IPS-18c (cell line): ENCODE results near the gene POLR1D.

Source experiments
- H3K4me3 ChIP-seq: 2 replicates; pipeline ENCODE4 v1.7.0; 2013; ENCODE audit warnings: low read depth, mild to moderate bottlenecking, low read length, moderate library complexity; ENCODE audit not compliant: insufficient read depth
- H3K9me3 ChIP-seq: one replicate; pipeline ENCODE4 v1.6.1; 2013; ENCODE audit warnings: mild to moderate bottlenecking, low read length, moderate library complexity; ENCODE audit not compliant: control insufficient read depth, insufficient read depth

Gene POLR1D

GRCh38 chr13:27621366-27622101 is at the start of gene POLR1D:
Gene POLR1D, plus strand, starts transcription at chr13:27621892. Its CDS starts 92 bp downstream, at chr13:27621984.
- H3K4me3 ChIP-seq: peak within 1 kb of the TSS; percentile 99

GRCh38 chr13:27572234-27572901 is 49.3 kb upstream of the POLR1D start:
- Histone ChIP-seq H3K4me3 (no peak overlapping the region), H3K9me3 (peaks cover 2% of the 10 kb centered on the region)

More at GRCh38 chr13:27621366-27622101, at the start of gene POLR1D:
- no peaks in the 10 kb centered on the region for H3K9me3 ChIP-seq

GRCh38 chr13:27573265-27573664 is 48.4 kb upstream of the POLR1D start:
- Histone ChIP-seq H3K4me3 (no peak overlapping the region), H3K9me3 (peaks cover 2% of the 10 kb centered on the region)

DNA sequence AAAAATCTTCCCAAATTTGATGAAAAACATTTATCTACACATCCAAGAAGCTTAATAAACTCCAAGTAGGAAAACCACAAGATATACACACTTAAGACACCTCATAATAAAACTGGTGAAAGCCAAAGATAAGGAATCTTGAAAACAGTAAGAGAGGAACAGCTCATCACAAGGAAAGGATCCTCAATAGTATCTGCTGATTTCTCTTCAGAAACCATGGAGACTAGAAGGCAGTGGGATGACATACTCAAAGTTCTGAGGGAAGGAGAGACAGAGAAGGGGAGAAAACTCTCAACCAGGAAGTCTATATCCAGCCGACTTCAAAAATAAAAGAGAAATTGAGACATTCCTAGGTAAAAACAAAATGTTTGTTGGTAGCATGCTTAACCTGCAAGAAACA is 47.0 kb upstream of the POLR1D start:
- Histone ChIP-seq H3K9me3 (peaks cover 2% of the 10 kb centered on the region), H3K4me3 (no peak overlapping the region)

GRCh38 chr13:27578121-27579030 is 43.3 kb upstream of the POLR1D start:
- no peak overlapping the region for H3K4me3 ChIP-seq
- peaks cover 2% of the 10 kb centered on the region for H3K9me3 ChIP-seq

DNA sequence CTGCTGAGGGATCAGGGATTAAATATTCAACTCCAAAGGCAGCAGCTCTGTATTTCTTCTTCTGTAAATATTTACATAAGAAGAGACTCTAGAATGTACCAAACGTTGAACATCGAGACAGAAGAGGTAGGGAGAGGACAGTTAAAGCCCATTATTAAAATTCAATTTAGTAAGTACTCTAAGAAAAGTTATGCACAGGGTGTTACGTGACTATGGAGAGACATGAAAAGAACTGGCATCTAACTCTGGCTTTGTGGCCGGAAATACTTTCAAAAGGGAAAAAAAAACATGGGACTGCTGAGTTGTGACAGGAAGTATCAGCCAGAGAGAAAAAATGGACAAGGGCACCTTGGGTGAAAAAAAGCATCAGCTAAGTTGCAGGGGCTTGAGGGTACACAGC is 38.0 kb upstream of the POLR1D start:
- no peak overlapping the region for H3K4me3 ChIP-seq

DNA sequence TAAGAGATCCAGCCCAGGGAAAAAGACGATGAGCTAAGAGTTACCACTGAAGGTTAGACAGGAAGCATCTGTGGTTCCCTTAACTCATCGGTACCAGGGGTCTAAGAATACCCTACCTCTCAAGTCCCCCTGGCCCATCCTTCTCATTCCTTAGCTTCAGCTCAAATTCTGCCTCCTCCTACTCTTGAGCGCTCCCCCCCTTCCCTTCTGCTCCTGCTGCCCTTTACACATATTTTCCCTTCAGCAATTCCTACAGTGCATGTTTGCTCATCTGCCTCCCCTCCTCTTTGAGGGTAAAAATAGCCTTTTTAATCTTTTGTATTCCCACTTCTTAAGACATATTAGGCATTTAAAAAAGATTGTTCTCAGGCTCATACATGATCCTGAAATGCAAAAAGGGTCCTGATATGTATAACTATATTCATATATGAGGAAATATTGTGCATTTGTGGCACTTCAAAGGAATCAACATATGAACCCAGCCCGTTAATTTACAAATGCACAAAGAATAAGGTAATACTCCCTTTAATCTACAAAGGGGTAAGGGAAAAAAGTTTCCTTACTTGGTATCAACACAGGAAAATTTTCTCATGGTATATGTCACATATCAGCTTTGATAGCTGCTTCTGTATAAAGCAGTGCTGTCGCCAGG is 34.5 kb upstream of the POLR1D start:
- H3K4me3 ChIP-seq: no peak overlapping the region
- H3K9me3 ChIP-seq: no peaks in the 10 kb centered on the region

More for the DNA sequence above, 38.0 kb upstream of the POLR1D start:
- no peaks in the 10 kb centered on the region for H3K9me3 ChIP-seq

GRCh38 chr13:27588405-27588804 is 33.3 kb upstream of the POLR1D start:
- no peak overlapping the region for H3K4me3 ChIP-seq
- no peaks in the 10 kb centered on the region for H3K9me3 ChIP-seq

- Histone ChIP-seq H3K4me3 (no peak overlapping the region), H3K9me3 (no peaks in the 10 kb centered on the region)
These were observed 28.8 kb upstream of the POLR1D start for GRCh38 chr13:27592865-27593264.

GRCh38 chr13:27593267-27593666 is 28.4 kb upstream of the POLR1D start:
- H3K9me3 ChIP-seq: no peaks in the 10 kb centered on the region
- H3K4me3 ChIP-seq: no peak overlapping the region

GRCh38 chr13:27595055-27595811 is 26.5 kb upstream of the POLR1D start:
- no peak overlapping the region for H3K4me3 ChIP-seq
- H3K9me3 ChIP-seq: no peaks in the 10 kb centered on the region

GRCh38 chr13:27599096-27599495 is 22.6 kb upstream of the POLR1D start:
- H3K9me3 ChIP-seq: no peaks in the 10 kb centered on the region
- no peak overlapping the region for H3K4me3 ChIP-seq

DNA sequence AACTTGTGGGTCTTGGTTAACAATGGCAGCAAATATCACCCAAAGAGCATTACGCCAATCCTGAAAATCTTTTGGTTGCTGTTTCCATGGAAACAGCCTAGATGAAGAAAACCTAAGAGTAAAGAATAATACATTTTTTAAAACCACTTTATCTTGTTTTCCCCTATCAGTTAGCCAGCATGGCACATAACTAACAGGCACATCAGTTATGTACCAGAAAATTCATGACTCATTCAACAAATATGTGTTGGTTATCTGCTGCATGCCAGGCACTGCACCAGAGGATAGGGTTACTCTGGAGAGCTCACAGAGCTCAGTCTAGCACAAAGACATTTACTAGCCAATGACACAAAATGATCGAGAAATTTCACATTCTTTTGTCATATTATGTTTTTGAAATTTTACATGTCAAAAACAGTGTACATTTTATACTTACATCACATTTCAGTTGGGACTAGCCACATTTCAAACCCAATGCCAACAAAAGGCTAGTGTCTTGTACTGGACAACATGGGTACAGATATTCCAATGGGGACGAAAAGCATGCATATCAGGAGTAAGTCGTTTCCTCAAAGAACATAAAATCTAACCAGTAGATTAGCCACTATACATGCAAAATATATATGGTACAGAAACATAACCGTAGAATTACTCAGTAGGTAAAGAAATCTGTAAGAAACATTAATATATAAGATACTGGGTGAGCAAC is 21.7 kb upstream of the POLR1D start:
- H3K9me3 ChIP-seq: no peaks in the 10 kb centered on the region
- no peak overlapping the region for H3K4me3 ChIP-seq

DNA sequence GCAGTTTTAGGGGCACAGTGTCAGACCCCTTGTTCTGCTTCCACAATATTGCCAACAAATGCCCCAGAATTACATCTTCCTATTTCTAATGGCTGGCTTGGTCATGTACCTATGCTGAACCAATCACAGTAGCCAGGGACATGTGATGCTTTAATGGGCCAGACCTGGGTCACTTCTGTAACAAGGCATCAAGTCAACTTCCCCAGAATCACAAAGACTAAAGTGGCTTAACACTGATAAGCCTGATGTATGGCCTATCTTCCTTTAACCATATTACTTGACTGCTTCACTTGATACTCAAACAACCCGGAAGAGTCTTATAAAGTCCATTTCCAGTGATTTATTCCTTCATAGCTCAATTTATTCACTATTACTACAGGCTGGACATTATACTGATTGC is 21.0 kb upstream of the POLR1D start:
- no peak overlapping the region for H3K4me3 ChIP-seq
- no peaks in the 10 kb centered on the region for H3K9me3 ChIP-seq

GRCh38 chr13:27601208-27601607 is 20.5 kb upstream of the POLR1D start:
- H3K9me3 ChIP-seq: no peaks in the 10 kb centered on the region

GRCh38 chr13:27601803-27602202 is 19.9 kb upstream of the POLR1D start:
- no peaks in the 10 kb centered on the region for H3K9me3 ChIP-seq
- no peak overlapping the region for H3K4me3 ChIP-seq

More at GRCh38 chr13:27601208-27601607, 20.5 kb upstream of the POLR1D start:
- H3K4me3 ChIP-seq: no peak overlapping the region
